Dedifferentiated amniotic fluid mesenchymal stem cell (primary cell): Measurements from ENCODE around the gene R3HCC1L.
"Not testable (repeated sequence)": the region's sequence is repeated elsewhere in the genome, so short reads cannot be mapped to it uniquely, and the experiment has no call there.

ENCODE experiments used
- DNase-seq: peaks from one replicate; pipeline ENCODE4 v3.0.0-alpha.2; 2016; ENCODE audit errors: extremely low spot score

Gene R3HCC1L

GRCh38 chr10:98172495-98172894 is 38.0 kb downstream of the R3HCC1L start:
- DNase-seq, result no peak

GRCh38 chr10:98173260-98173659 is 38.8 kb downstream of the R3HCC1L start:
- no peak for DNase-seq

- not testable (repeated sequence) for DNase-seq
Measured at GRCh38 chr10:98182351-98182915, 48.0 kb downstream of the R3HCC1L start.

GRCh38 chr10:98186681-98187080 is 52.2 kb downstream of the R3HCC1L start:
- no peak for DNase-seq

GRCh38 chr10:98190773-98191172 is 56.3 kb downstream of the R3HCC1L start:
- DNase-seq, result not testable (repeated sequence)

- DNase-seq, result no peak
Measured at GRCh38 chr10:98193037-98193436, 58.6 kb downstream of the R3HCC1L start.

- DNase-seq, result no peak
Measured at GRCh38 chr10:98194633-98195032, 60.2 kb downstream of the R3HCC1L start.

GRCh38 chr10:98195120-98195519 is 60.7 kb downstream of the R3HCC1L start:
- DNase-seq, result no peak

GRCh38 chr10:98196985-98197384 is 62.5 kb downstream of the R3HCC1L start:
- no peak for DNase-seq

GRCh38 chr10:98201760-98202159 is 67.3 kb downstream of the R3HCC1L start:
- no peak for DNase-seq

- no peak for DNase-seq
Measured at GRCh38 chr10:98202378-98202777, 67.9 kb downstream of the R3HCC1L start.

GRCh38 chr10:98205351-98205750 is 70.9 kb downstream of the R3HCC1L start:
- no peak for DNase-seq

- no peak for DNase-seq
Measured at GRCh38 chr10:98208925-98209324, 74.5 kb downstream of the R3HCC1L start.

GRCh38 chr10:98209441-98209840 is 75.0 kb downstream of the R3HCC1L start:
- no peak for DNase-seq

GRCh38 chr10:98212196-98212595 is 77.7 kb downstream of the R3HCC1L start:
- no peak for DNase-seq

GRCh38 chr10:98213740-98214139 is 79.3 kb downstream of the R3HCC1L start:
- no peak for DNase-seq

GRCh38 chr10:98215373-98215772 is 80.9 kb downstream of the R3HCC1L start:
- no peak for DNase-seq

- no peak for DNase-seq
Measured at GRCh38 chr10:98217801-98218200, 83.3 kb downstream of the R3HCC1L start.

- DNase-seq, result no peak
Measured at GRCh38 chr10:98223874-98224273, 89.4 kb downstream of the R3HCC1L start.

GRCh38 chr10:98224509-98224908 is 90.1 kb downstream of the R3HCC1L start:
- DNase-seq, result peak; percentile 19

- DNase-seq, result no peak
Measured at GRCh38 chr10:98224996-98225395, 90.5 kb downstream of the R3HCC1L start.

GRCh38 chr10:98226508-98227144 is 92.2 kb downstream of the R3HCC1L start:
- no peak for DNase-seq

- not testable (repeated sequence) for DNase-seq
Measured at GRCh38 chr10:98227713-98228112, 93.3 kb downstream of the R3HCC1L start.

GRCh38 chr10:98228266-98228665 is 93.8 kb downstream of the R3HCC1L start:
- DNase-seq, result not testable (repeated sequence)
